HFF-Myc (cell line): Measurements from ENCODE around the gene SLC1A4.
"Not testable (repeated sequence)": the region's sequence is repeated elsewhere in the genome, so short reads cannot be mapped to it uniquely, and the experiment has no call there.

Source experiments
- DNase-seq: peaks from one replicate; pipeline ENCODE4 v3.0.0-alpha.2; 2011; ENCODE audit warnings: low read depth; ENCODE audit errors: extremely low read depth
- H3K4me3 ChIP-seq: replicated peaks from 2 replicates; pipeline ENCODE4 v1.5.1; 2011; ENCODE audit warnings: low read depth, mild to moderate bottlenecking, control low read depth, low read length
- CTCF ChIP-seq: IDR thresholded peaks from 2 replicates; pipeline ENCODE4 v1.5.1; 2012; ENCODE audit warnings: mild to moderate bottlenecking, low read depth, low read length, control low read depth; ENCODE audit errors: missing control alignments

SLC1A4 gene

DNA sequence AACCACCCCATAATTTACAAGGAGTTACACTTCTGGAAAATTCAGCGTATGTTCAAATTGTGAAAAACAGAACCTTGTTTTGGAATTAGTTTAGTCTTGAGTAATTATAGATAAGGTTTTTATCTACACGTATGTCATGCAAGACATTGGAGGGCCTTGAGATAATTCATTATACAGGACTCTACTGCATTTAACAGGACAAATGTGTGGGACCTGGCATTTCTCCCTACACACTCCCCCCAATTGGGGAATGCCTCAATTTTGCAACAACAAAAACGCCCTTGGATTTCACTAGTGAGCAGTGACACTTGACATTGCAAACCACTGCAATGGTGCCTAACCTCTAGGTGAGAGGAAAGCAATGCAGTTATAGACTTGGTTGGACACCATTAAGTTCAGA, 11.4 kb downstream of the SLC1A4 start:
- H3K4me3 ChIP-seq: no peak overlapping the region
- no peak for DNase-seq
- TF ChIP-seq CTCF: no peak

- no peak for TF ChIP-seq CTCF
- no peak overlapping the region for H3K4me3 ChIP-seq
- DNase-seq: no peak
Observed at GRCh38 chr2:65003037-65003436, 13.8 kb downstream of the SLC1A4 start.

DNA sequence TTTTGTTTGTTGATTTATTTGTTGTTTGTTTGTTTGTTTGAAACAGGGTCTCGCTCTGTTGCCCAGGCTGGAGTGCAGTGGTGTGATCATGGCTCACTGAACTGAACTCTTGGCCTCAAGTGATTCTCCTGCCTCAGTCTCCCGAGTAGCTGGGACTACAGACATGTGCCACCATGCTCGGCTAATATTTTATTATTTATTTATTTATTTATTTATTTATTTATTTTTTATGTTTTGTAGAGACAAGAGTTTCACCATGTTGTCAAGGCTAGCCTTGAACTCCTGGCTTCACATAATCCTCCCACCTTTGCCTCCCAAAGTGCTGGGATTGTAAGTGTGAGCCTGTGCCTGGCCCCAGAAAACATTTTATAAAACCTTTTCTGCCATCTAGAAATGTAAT, 15.0 kb downstream of the SLC1A4 start:
- DNase-seq, H3K4me3 ChIP-seq: not testable (repeated sequence)

GRCh38 chr2:65013776-65014175, 24.6 kb downstream of the SLC1A4 start:
- no peak overlapping the region for H3K4me3 ChIP-seq
- no peak for TF ChIP-seq CTCF
- DNase-seq: no peak

- H3K4me3 ChIP-seq: no peak overlapping the region
Observed at GRCh38 chr2:65015731-65016130, 26.5 kb downstream of the SLC1A4 start.

DNA sequence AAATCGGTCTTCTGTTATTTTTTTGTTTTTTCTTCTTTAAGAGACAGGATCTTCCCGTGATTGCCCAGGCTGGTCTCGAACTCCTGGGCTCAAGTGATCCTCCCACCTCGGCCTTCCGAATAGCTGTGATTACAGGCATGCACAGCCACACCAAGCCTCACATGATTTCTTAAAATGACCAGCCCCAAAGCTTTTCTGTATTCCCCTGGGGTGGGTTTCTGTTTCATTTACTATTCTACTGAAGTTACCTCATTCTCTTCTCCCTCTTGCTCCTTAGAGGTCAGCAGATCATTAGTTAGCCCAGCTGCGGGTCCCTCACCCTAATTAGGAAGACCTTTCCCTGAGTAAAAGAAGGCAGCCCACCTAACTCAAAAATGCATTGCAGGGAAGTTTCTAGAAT, 27.6 kb downstream of the SLC1A4 start:
- H3K4me3 ChIP-seq: no peak overlapping the region
- TF ChIP-seq CTCF: no peak
- no peak for DNase-seq

More at GRCh38 chr2:65015731-65016130, 26.5 kb downstream of the SLC1A4 start:
- DNase-seq: no peak
- TF ChIP-seq CTCF: no peak

DNA sequence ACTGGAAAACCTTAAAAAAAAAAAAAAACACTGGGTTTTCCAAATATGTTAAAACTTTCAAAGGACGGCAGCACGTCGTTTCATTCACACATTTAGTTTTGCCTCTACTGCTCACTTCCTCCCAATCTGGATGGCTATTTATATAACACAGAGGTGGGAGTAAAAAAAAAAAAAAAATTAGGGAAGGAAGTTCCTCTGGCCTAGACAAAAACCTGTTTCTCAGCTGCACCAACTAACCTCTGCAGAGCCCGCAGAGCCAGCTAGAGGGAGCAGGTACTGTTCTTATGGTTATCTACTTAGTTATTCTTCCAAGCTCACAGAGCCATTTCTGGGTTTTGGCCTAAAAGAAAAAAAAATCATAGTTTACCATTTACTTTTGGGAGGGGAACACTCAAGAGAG, 28.1 kb downstream of the SLC1A4 start:
- peak; percentile 14 for TF ChIP-seq CTCF
- no peak overlapping the region for H3K4me3 ChIP-seq
- DNase-seq: no peak
